Measurements from ENCODE around the gene AK1.

DNA sequence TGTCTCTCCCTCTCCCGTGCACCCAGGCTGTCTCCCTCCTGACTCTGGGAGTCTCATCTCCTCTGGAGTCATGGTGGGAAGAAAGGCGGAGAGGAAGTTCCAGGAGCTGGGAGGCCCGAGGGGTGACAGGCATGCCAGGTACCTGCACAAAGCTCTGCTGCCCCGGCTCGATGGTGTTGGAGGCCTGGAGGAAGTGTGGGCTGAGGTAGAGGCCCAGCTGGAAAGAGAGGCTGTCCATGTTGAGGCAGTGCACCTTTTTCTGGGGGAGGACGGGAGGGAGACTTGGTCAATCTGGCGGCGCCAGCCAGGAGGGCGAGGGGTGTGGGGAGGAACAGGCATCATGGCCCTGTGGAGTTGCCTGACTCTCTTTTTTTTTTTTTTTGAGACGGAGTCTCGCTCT lies 58.9 kb downstream of the AK1 start:
- TF ChIP-seq, protein P1, sequence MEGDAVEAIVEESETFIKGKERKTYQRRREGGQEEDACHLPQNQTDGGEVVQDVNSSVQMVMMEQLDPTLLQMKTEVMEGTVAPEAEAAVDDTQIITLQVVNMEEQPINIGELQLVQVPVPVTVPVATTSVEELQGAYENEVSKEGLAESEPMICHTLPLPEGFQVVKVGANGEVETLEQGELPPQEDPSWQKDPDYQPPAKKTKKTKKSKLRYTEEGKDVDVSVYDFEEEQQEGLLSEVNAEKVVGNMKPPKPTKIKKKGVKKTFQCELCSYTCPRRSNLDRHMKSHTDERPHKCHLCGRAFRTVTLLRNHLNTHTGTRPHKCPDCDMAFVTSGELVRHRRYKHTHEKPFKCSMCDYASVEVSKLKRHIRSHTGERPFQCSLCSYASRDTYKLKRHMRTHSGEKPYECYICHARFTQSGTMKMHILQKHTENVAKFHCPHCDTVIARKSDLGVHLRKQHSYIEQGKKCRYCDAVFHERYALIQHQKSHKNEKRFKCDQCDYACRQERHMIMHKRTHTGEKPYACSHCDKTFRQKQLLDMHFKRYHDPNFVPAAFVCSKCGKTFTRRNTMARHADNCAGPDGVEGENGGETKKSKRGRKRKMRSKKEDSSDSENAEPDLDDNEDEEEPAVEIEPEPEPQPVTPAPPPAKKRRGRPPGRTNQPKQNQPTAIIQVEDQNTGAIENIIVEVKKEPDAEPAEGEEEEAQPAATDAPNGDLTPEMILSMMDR (IDR thresholded peaks at IDR 0.05; ENCODE audit: low read depth, low read length): no peak
- TF ChIP-seq POLR2A (IDR thresholded peaks at IDR 0.05; ENCODE audit: extremely low read depth, insufficient read length): no peak
- TF ChIP-seq, protein P2, sequence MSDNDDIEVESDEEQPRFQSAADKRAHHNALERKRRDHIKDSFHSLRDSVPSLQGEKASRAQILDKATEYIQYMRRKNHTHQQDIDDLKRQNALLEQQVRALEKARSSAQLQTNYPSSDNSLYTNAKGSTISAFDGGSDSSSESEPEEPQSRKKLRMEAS (IDR thresholded peaks at IDR 0.05; ENCODE audit: low read depth, low read length): no peak
- no peak for TF ChIP-seq MYC (IDR thresholded peaks at IDR 0.05; ENCODE audit: low read depth, low read length)
